Measurements from ENCODE around the gene CST1. TPM values are rescaled to one million over a fixed set of nuclear protein-coding genes. Genes with fewer than 3 reads are reported as not detected.
"Not testable (repeated sequence)": the region's sequence is repeated elsewhere in the genome, so short reads cannot be mapped to it uniquely, and the experiment has no call there.

The CST1 gene
- total and polyA plus RNA-seq, 2 donors (not counting 1 experiment from before 2014, with no cell fraction given): 3.6 to 3.9 TPM

DNA sequence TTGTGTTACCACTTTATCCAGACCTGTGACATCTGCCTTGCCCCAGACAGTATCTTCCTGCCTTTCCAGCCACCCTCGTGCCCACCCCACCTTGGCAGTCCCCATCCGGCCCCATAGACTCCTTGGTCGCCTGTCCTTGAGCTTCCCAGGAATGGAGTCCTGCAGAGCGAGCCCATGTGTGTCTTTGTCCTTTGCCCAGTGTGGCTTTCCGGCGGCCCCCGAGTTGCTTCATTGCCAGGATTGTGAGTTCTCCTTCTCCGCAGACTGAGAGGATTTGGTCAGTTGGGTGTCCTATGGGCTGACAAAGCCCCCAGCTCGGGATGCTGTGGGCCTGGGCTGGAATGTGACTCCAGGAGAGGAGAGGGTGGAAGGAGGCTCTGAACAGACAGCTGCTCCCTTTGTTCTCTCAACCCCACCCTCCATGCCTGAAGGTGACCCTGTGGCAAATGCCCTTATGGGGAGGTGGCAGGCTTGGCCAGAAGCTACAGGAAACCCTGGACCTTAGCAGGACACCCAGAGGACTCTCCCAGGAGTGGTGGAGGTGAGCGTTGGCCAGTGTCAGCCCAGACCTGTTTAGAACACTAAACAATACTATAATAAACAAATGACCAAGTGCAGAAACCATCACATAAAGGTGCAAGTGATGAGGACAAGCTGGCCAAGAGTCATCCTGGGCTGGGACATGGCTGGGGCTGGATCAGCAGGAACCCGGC is 1.9 kb upstream of the CST1 start:
- Histone ChIP-seq H3K4me1 (ENCODE audit: control insufficient read depth, extremely low read depth, insufficient read depth, low read length) (peaks cover 9% of the 10 kb centered on the region), H3K27me3 (ENCODE audit: control insufficient read depth, insufficient read depth, low read length) (no peaks in the 10 kb centered on the region), H4K20me1 (ENCODE audit: control insufficient read depth, extremely low read depth, insufficient read depth, low read length) (no peaks in the 10 kb centered on the region), H3K79me2 (ENCODE audit: control insufficient read depth, insufficient read depth, low read length) (no peaks in the 10 kb centered on the region), H2AFZ (ENCODE audit: low read length) (no peak overlapping the region), H3K4me2 (ENCODE audit: extremely low read depth, insufficient read depth, low read length) (no peak overlapping the region), H3K27ac (ENCODE audit: insufficient read depth, low read length) (no peak overlapping the region), H3K9me3 (ENCODE audit: control insufficient read depth, insufficient read depth, low read depth, low read length) (no peaks in the 10 kb centered on the region), H3K4me3 (replicated peaks in 1 of 4; ENCODE audit: control extremely low read depth in 1 of 4, insufficient read depth in 1 of 4, low read depth in 3 of 4, low read length in 4 of 4) (no peak overlapping the region), H3K9ac (ENCODE audit: insufficient read depth, low read length) (no peak overlapping the region), H3K36me3 (ENCODE audit: control insufficient read depth, insufficient read depth, low read length) (no peaks in the 10 kb centered on the region)
- TF ChIP-seq, protein P1, sequence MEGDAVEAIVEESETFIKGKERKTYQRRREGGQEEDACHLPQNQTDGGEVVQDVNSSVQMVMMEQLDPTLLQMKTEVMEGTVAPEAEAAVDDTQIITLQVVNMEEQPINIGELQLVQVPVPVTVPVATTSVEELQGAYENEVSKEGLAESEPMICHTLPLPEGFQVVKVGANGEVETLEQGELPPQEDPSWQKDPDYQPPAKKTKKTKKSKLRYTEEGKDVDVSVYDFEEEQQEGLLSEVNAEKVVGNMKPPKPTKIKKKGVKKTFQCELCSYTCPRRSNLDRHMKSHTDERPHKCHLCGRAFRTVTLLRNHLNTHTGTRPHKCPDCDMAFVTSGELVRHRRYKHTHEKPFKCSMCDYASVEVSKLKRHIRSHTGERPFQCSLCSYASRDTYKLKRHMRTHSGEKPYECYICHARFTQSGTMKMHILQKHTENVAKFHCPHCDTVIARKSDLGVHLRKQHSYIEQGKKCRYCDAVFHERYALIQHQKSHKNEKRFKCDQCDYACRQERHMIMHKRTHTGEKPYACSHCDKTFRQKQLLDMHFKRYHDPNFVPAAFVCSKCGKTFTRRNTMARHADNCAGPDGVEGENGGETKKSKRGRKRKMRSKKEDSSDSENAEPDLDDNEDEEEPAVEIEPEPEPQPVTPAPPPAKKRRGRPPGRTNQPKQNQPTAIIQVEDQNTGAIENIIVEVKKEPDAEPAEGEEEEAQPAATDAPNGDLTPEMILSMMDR (conservative IDR thresholded peaks at IDR 0.05 in 1 of 2, IDR thresholded peaks at IDR 0.05 in 1 of 2; ENCODE audit: low read depth in 1 of 2, low read length in 2 of 2): no peak
- TF ChIP-seq EZH2 (IDR thresholded peaks at IDR 0.05; ENCODE audit: low read length, missing control alignments): no peak
- DNase-seq (ENCODE audit: low read depth in 2 of 2): no peak

DNA sequence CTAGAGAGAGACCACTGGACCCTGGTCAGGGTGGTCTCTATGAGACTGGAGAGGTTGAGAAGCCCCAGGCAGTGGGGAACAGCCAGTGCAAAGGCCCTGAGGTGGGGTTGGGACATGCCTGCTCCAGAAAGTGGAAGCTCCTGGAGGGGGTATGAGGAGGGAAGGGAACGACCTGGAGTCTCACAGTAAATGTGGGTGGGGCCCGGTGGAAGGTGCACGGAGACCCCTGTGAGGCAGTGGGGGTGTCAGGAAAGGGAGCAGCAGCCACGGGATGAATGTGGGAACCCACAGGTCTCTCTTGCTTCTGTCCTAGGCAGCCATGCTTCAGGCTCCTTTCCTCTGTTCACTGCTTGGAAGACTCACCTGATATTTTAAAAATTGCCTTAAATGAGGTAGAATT is 1.3 kb upstream of the CST1 start:
- Histone ChIP-seq H3K4me2 (ENCODE audit: extremely low read depth, insufficient read depth, low read length) (no peak overlapping the region), H3K36me3 (ENCODE audit: control insufficient read depth, insufficient read depth, low read length) (no peaks in the 10 kb centered on the region), H4K20me1 (ENCODE audit: control insufficient read depth, extremely low read depth, insufficient read depth, low read length) (no peaks in the 10 kb centered on the region), H3K27me3 (ENCODE audit: control insufficient read depth, insufficient read depth, low read length) (no peaks in the 10 kb centered on the region), H3K4me1 (ENCODE audit: control insufficient read depth, extremely low read depth, insufficient read depth, low read length) (peaks cover 9% of the 10 kb centered on the region), H3K4me3 (replicated peaks in 1 of 4; ENCODE audit: control extremely low read depth in 1 of 4, insufficient read depth in 1 of 4, low read depth in 3 of 4, low read length in 4 of 4) (no peak overlapping the region), H2AFZ (ENCODE audit: low read length) (no peak overlapping the region), H3K9ac (ENCODE audit: insufficient read depth, low read length) (no peak overlapping the region), H3K27ac (ENCODE audit: insufficient read depth, low read length) (no peak overlapping the region), H3K79me2 (ENCODE audit: control insufficient read depth, insufficient read depth, low read length) (no peaks in the 10 kb centered on the region), H3K9me3 (ENCODE audit: control insufficient read depth, insufficient read depth, low read depth, low read length) (no peaks in the 10 kb centered on the region)
- no peak for DNase-seq (ENCODE audit: low read depth in 2 of 2)
- TF ChIP-seq, protein P1 (conservative IDR thresholded peaks at IDR 0.05 in 1 of 2, IDR thresholded peaks at IDR 0.05 in 1 of 2; ENCODE audit: low read depth in 1 of 2, low read length in 2 of 2): no peak
- no peak for TF ChIP-seq EZH2 (IDR thresholded peaks at IDR 0.05; ENCODE audit: low read length, missing control alignments)

- H3K9me3 ChIP-seq (ENCODE audit: control insufficient read depth, insufficient read depth, low read depth, low read length): no peaks in the 10 kb centered on the region
- H3K79me2 ChIP-seq (ENCODE audit: control insufficient read depth, insufficient read depth, low read length): no peaks in the 10 kb centered on the region
- no peaks in the 10 kb centered on the region for H4K20me1 ChIP-seq (ENCODE audit: control insufficient read depth, extremely low read depth, insufficient read depth, low read length)
- H3K27ac ChIP-seq (ENCODE audit: insufficient read depth, low read length): no peak overlapping the region
- TF ChIP-seq EZH2 (IDR thresholded peaks at IDR 0.05; ENCODE audit: low read length, missing control alignments): no peak
- TF ChIP-seq, protein P1 (conservative IDR thresholded peaks at IDR 0.05 in 1 of 2, IDR thresholded peaks at IDR 0.05 in 1 of 2; ENCODE audit: low read depth in 1 of 2, low read length in 2 of 2): no peak
- H3K27me3 ChIP-seq (ENCODE audit: control insufficient read depth, insufficient read depth, low read length): no peaks in the 10 kb centered on the region
- peaks cover 5% of the 10 kb centered on the region for H3K4me1 ChIP-seq (ENCODE audit: control insufficient read depth, extremely low read depth, insufficient read depth, low read length)
- no peak overlapping the region for H3K4me3 ChIP-seq (replicated peaks in 1 of 4; ENCODE audit: control extremely low read depth in 1 of 4, insufficient read depth in 1 of 4, low read depth in 3 of 4, low read length in 4 of 4)
- no peak overlapping the region for H2AFZ ChIP-seq (ENCODE audit: low read length)
- DNase-seq (ENCODE audit: low read depth in 2 of 2): no peak
- no peak overlapping the region for H3K4me2 ChIP-seq (ENCODE audit: extremely low read depth, insufficient read depth, low read length)
- H3K36me3 ChIP-seq (ENCODE audit: control insufficient read depth, insufficient read depth, low read length): no peaks in the 10 kb centered on the region
- no peak overlapping the region for H3K9ac ChIP-seq (ENCODE audit: insufficient read depth, low read length)
These were observed 989 bp downstream of the CST1 start for GRCh38 chr20:23749746-23750145.

DNA sequence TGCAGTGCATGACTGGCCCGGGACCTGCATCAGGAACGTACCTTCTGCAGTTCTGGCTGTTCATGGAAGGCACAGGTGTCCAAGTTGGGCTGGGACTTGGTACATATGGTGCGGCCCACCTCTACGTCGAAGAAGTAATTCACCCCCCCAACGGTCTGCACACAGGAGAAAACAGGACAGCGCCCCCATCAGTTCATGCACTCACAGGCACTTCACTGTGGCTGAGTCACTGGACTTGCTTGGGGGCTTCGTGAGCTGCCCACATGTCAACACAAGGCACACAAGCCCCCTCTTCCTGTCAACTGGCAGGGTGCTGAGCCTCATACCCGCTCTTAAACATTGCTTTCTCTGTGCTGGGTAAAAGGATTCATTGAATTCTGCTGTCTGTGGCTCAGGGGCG is 1.8 kb downstream of the CST1 start:
- not testable (repeated sequence) for H4K20me1 ChIP-seq (ENCODE audit: control insufficient read depth, extremely low read depth, insufficient read depth, low read length); DNase-seq (ENCODE audit: low read depth in 2 of 2); H3K4me3 ChIP-seq (replicated peaks in 1 of 4; ENCODE audit: control extremely low read depth in 1 of 4, insufficient read depth in 1 of 4, low read depth in 3 of 4, low read length in 4 of 4); H3K9me3 ChIP-seq (ENCODE audit: control insufficient read depth, insufficient read depth, low read depth, low read length); H2AFZ ChIP-seq (ENCODE audit: low read length); H3K27ac ChIP-seq (ENCODE audit: insufficient read depth, low read length); H3K4me1 ChIP-seq (ENCODE audit: control insufficient read depth, extremely low read depth, insufficient read depth, low read length); H3K79me2 ChIP-seq (ENCODE audit: control insufficient read depth, insufficient read depth, low read length); H3K36me3 ChIP-seq (ENCODE audit: control insufficient read depth, insufficient read depth, low read length); H3K4me2 ChIP-seq (ENCODE audit: extremely low read depth, insufficient read depth, low read length); H3K9ac ChIP-seq (ENCODE audit: insufficient read depth, low read length); H3K27me3 ChIP-seq (ENCODE audit: control insufficient read depth, insufficient read depth, low read length)

DNA sequence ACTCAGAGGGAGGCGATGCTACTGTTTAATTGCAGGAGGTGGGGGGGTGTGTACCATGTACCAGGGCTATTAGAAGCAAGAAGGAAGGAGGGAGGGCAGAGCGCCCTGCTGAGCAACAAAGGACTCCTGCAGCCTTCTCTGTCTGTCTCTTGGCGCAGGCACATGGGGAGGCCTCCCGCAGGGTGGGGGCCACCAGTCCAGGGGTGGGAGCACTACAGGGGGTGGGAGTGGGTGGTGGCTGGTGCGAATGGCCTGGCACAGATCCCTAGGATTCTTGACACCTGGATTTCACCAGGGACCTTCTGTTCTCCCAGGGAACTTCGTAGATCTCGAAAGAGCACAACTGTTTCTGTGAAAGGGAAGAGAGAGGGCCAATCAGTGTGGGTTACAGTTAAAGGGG is 3.2 kb downstream of the CST1 start:
- not testable (repeated sequence) for H3K36me3 ChIP-seq (ENCODE audit: control insufficient read depth, insufficient read depth, low read length); DNase-seq (ENCODE audit: low read depth in 2 of 2); H4K20me1 ChIP-seq (ENCODE audit: control insufficient read depth, extremely low read depth, insufficient read depth, low read length); H3K4me2 ChIP-seq (ENCODE audit: extremely low read depth, insufficient read depth, low read length); H3K79me2 ChIP-seq (ENCODE audit: control insufficient read depth, insufficient read depth, low read length); H3K4me1 ChIP-seq (ENCODE audit: control insufficient read depth, extremely low read depth, insufficient read depth, low read length); H3K27ac ChIP-seq (ENCODE audit: insufficient read depth, low read length); H2AFZ ChIP-seq (ENCODE audit: low read length); H3K9me3 ChIP-seq (ENCODE audit: control insufficient read depth, insufficient read depth, low read depth, low read length); H3K4me3 ChIP-seq (replicated peaks in 1 of 4; ENCODE audit: control extremely low read depth in 1 of 4, insufficient read depth in 1 of 4, low read depth in 3 of 4, low read length in 4 of 4); H3K9ac ChIP-seq (ENCODE audit: insufficient read depth, low read length); H3K27me3 ChIP-seq (ENCODE audit: control insufficient read depth, insufficient read depth, low read length)

Measured in fibroblast of lung (primary cell).